Measurements from ENCODE around the gene MRI1.

The MRI1 gene

GRCh38 chr19:13729859-13730258, 34.5 kb upstream of the MRI1 start:
- no peak overlapping the region for H3K4me3 ChIP-seq (ENCODE audit: low read length)
- TF ChIP-seq, protein P1, sequence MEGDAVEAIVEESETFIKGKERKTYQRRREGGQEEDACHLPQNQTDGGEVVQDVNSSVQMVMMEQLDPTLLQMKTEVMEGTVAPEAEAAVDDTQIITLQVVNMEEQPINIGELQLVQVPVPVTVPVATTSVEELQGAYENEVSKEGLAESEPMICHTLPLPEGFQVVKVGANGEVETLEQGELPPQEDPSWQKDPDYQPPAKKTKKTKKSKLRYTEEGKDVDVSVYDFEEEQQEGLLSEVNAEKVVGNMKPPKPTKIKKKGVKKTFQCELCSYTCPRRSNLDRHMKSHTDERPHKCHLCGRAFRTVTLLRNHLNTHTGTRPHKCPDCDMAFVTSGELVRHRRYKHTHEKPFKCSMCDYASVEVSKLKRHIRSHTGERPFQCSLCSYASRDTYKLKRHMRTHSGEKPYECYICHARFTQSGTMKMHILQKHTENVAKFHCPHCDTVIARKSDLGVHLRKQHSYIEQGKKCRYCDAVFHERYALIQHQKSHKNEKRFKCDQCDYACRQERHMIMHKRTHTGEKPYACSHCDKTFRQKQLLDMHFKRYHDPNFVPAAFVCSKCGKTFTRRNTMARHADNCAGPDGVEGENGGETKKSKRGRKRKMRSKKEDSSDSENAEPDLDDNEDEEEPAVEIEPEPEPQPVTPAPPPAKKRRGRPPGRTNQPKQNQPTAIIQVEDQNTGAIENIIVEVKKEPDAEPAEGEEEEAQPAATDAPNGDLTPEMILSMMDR (IDR thresholded peaks at IDR 0.05; ENCODE audit: insufficient read depth, low read depth, low read length, missing control alignments) = no peak

DNA sequence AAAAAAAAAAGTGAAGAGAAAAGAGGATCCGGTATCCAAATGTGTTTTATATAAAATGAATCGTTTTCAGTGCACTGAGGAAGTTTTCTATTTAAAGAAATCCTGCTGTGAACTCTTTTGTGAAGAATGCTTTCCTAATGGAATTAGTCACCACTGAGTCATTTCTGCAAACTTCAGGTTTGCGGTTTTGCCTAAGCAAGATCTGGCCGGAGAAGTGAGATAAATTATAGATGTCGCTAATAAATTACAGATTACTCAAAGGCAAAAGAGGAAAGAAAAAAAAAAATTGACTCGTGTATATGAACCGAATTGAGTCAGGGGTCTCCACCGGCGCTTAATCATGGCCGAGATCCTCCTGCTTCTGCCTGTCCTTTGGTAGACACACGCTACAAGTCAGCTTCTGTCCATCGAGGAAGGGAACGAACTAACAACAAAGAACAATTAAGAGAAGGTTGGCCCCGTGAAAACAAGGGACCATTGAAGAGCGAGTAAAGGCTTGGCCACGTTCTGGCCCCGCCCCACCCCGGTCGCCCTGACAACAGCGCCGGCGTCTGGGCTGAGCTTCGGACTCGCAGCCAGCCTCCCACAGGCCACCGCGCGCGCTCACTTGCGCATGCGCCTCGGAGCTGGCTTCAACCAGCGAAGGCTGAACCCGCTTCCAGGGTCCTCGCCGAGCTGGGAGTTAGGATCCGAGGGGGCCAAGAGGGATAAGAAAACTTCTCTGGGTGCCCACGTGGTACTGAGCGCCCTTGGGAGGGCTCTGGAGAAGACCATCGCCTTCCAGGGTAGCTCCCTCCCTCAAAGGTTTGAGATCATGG, 33.0 kb upstream of the MRI1 start:
- H3K4me3 ChIP-seq (ENCODE audit: low read length) = peak overlapping the region; percentile 88
- TF ChIP-seq, protein P1 (IDR thresholded peaks at IDR 0.05; ENCODE audit: insufficient read depth, low read depth, low read length, missing control alignments) = no peak
- DNase-seq (ENCODE audit: low read depth) = peak; percentile 93

More at GRCh38 chr19:13729859-13730258, 34.5 kb upstream of the MRI1 start:
- no peak for DNase-seq (ENCODE audit: low read depth)

GRCh38 chr19:13732337-13732736, 32.0 kb upstream of the MRI1 start:
- peak overlapping the region; percentile 88 for H3K4me3 ChIP-seq (ENCODE audit: low read length)
- TF ChIP-seq, protein P1 (IDR thresholded peaks at IDR 0.05; ENCODE audit: insufficient read depth, low read depth, low read length, missing control alignments) = no peak
- DNase-seq (ENCODE audit: low read depth) = no peak

DNA sequence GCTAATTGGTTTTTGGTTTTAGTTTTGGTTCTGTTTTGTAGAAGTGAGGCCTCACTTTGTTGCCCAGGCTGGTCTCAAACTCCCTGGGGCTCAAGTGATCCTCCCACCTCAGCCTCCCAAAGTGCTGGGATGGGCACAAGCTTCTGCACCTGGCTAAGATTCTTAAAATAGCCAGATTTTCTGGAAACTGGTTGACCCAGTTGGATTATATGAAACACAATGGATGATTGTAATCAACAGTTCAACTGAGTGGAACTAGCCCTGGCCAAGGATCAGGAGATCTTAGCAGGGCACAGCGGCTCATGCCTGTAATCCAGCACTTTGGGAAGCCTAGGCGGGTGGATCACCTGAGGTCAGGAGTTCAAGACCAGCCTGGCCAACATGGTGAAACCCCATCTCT, 29.6 kb upstream of the MRI1 start:
- no peak for DNase-seq (ENCODE audit: low read depth)
- H3K4me3 ChIP-seq (ENCODE audit: low read length) = no peak overlapping the region
- TF ChIP-seq, protein P1 (IDR thresholded peaks at IDR 0.05; ENCODE audit: insufficient read depth, low read depth, low read length, missing control alignments) = no peak

DNA sequence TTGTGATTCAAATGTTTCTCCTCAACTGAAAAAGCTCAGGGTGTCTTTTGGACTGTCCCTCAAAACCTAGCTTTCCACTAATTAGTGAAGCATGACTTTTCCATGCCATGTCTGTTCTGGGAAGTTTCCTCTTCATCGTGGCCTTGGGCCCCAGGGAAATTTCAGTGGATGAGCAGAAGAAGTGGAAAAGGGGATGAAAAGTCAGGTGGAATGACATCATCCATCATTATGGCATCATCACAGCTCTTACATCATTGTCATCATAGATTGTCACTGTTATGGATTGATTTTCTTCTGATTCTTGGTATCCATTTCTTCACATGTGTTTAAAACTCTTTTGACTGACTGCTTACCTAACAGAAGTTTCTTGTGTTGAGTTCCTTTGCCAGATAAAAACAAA, 26.2 kb upstream of the MRI1 start:
- H3K4me3 ChIP-seq (ENCODE audit: low read length) = no peak overlapping the region
- TF ChIP-seq, protein P1 (IDR thresholded peaks at IDR 0.05; ENCODE audit: insufficient read depth, low read depth, low read length, missing control alignments) = no peak
- no peak for DNase-seq (ENCODE audit: low read depth)

GRCh38 chr19:13741893-13742292, 22.4 kb upstream of the MRI1 start:
- H3K4me3 ChIP-seq (ENCODE audit: low read length) = no peak overlapping the region
- no peak for DNase-seq (ENCODE audit: low read depth)
- TF ChIP-seq, protein P1 (IDR thresholded peaks at IDR 0.05; ENCODE audit: insufficient read depth, low read depth, low read length, missing control alignments) = no peak

DNA sequence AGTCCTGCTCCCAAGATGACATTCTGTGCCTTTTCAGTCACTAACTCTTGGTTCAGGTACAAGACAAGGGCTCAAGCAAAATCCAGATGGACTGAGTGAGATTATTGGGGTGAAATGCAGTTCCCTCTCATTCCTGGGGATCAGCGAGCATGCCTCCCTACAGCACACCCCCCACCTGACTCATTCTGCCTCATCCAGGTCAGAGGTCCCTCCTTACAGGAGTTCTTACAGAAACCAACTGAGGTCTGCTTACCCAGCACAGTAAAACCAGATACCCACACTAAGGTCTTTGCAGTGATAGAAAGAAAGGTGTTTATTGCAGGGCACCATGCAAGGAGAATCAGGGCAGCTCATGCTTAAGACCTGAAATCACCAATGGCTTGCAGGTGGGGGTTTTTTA, 21.6 kb upstream of the MRI1 start:
- no peak overlapping the region for H3K4me3 ChIP-seq (ENCODE audit: low read length)
- TF ChIP-seq, protein P1 (IDR thresholded peaks at IDR 0.05; ENCODE audit: insufficient read depth, low read depth, low read length, missing control alignments) = no peak
- peak; percentile 59 for DNase-seq (ENCODE audit: low read depth)
